Breast epithelium (tissue), 4 donors: ENCODE results near the gene CCDC83. TPM values are rescaled to one million over a fixed set of nuclear protein-coding genes. Genes with fewer than 3 reads are reported as not detected.

Source experiments
- DNase-seq, 2 donors: peaks; one replicate each; pipeline ENCODE4 v3.0.0-alpha.2; 2019; ENCODE audit warnings: low spot score in 2 of 2
- H3K27ac ChIP-seq, 2 donors: fragments of 200-600 bp; sonication (generic) in 1 of 2; one replicate each; pipeline ENCODE4 v1.5.1; 2016 to 2019; ENCODE audit warnings: mild to moderate bottlenecking in 1 of 2
- H3K27me3 ChIP-seq, 2 donors: fragments of 200-600 bp; sonication (generic) in 1 of 2; one replicate each; pipeline versions ENCODE4 v1.5.1 to v1.6.0; 2017 to 2019; ENCODE audit warnings: control low read depth in 1 of 2, mild to moderate bottlenecking in 1 of 2
- H3K36me3 ChIP-seq: fragments of 200-600 bp; one replicate; pipeline ENCODE4 v1.5.1; 2019
- H3K4me1 ChIP-seq, 2 donors: fragments of 200-600 bp; sonication (generic); one replicate each; pipeline ENCODE4 v1.5.1; 2016 to 2019; ENCODE audit warnings: control low read depth in 1 of 2
- H3K4me3 ChIP-seq, 3 donors: fragments of 200-600 bp; sonication (generic); 1 replicate in 2 of 3; 2 replicates in 1 of 3; pipeline ENCODE4 v1.5.1; 2016 to 2019; ENCODE audit warnings: mild to moderate bottlenecking in 3 of 3, moderate library complexity in 2 of 3
- H3K9me3 ChIP-seq, 2 donors: fragments of 200-600 bp; sonication (generic) in 1 of 2; one replicate each; pipeline ENCODE4 v1.5.1; 2016 to 2019; ENCODE audit warnings: control low read depth in 1 of 2
- POLR2A ChIP-seq: fragments of 450-650 bp; IDR thresholded peaks from one replicate; pipeline ENCODE4 v1.6.1; 2016; ENCODE audit warnings: antibody characterized with exemption, mild to moderate bottlenecking, moderate library complexity
- POLR2AphosphoS5 ChIP-seq, 3 donors: sonication (generic); formaldehyde crosslinking; IDR thresholded peaks; one replicate each; pipeline ENCODE4 v1.6.1; 2017; ENCODE audit warnings: antibody characterized with exemption in 3 of 3
- intact Hi-C: fragments of 100-400 bp; cut with DNase I; formaldehyde crosslinking; loops from one replicate; pipeline ENCODE4 v1.15.1; 2023; ENCODE audit warnings: low total_unique reads
- total RNA-seq, 3 donors: library from RNA; depleted of rRNA; stranded (reverse); fragments of >200 nt; gene quantifications; one replicate each; pipeline ENCODE4 v1.1.0, GENCODE V29; 2016
- TF ChIP-seq, protein P1 (sequence below), 3 donors: fragments of 450-650 bp; IDR thresholded peaks; one replicate each; pipeline ENCODE4 v1.5.1; 2016 to 2017; ENCODE audit warnings: antibody characterized with exemption in 3 of 3, mild to moderate bottlenecking in 3 of 3, moderate library complexity in 3 of 3

Gene CCDC83
- total RNA-seq, 3 donors from 2014 or later = 0.33 TPM; not detected in 2

DNA sequence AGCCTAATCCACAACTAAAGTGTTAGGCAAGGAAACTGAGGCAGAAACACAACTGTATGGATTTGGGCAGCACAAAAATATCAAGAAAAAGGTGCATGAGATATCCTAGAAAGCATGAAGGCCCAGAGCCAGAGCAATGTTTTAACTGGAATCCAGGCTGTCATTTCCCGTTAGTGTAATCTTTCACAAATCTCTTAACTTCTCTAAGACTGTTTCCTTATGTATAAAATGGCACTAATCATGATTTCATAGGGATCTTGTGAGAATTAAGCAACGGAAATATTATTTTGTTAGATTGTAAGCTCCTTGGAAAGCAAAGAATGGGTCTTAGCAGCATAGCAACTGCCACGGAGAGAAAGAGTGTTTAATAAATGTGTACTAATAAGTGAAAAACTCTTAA, 29.6 kb upstream of the CCDC83 start:
- no peak for TF ChIP-seq POLR2A
- no peak for TF ChIP-seq POLR2AphosphoS5 (IDR thresholded peaks at IDR 0.05)
- TF ChIP-seq, protein P1, sequence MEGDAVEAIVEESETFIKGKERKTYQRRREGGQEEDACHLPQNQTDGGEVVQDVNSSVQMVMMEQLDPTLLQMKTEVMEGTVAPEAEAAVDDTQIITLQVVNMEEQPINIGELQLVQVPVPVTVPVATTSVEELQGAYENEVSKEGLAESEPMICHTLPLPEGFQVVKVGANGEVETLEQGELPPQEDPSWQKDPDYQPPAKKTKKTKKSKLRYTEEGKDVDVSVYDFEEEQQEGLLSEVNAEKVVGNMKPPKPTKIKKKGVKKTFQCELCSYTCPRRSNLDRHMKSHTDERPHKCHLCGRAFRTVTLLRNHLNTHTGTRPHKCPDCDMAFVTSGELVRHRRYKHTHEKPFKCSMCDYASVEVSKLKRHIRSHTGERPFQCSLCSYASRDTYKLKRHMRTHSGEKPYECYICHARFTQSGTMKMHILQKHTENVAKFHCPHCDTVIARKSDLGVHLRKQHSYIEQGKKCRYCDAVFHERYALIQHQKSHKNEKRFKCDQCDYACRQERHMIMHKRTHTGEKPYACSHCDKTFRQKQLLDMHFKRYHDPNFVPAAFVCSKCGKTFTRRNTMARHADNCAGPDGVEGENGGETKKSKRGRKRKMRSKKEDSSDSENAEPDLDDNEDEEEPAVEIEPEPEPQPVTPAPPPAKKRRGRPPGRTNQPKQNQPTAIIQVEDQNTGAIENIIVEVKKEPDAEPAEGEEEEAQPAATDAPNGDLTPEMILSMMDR (IDR thresholded peaks at IDR 0.05) = no peak
- no peak for DNase-seq
- intact Hi-C loops = no loop called here

DNA sequence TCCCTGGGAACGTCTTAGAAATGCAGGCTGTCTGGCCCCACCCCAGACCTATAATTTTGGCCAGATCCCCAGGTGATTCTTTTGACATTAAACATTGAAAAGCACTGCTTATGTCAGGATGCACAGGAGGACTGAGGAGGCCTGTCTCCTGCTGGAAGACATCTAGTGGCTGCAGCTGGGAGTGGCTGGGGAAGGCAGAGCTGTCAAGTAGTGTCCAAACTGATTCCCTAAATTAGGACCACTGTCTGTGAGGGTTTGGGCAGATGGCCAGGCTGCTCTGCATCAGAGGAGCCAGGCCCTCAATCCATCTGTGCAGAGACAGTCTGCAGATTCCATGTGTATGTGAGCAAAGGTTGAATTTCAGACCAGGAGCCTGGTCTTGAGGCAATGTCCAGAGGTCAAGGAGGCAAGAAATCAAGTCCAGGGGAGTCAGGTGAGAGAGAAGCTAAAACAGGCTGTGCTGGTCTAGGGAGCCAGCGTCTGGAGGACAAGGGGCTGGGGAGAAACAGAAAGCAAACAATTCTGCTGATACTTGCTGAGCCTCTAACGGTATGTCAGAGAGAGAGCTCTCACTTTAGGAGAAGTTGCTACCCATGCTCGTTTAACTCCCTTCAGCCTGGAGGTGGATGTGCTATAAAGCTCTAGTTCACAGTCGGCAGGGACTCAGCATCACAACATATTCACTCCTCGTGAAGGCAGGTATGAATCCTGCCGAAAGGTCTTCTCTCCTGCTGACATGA, 28.9 kb upstream of the CCDC83 start:
- DNase-seq = no peak
- H3K9me3 ChIP-seq = no peaks in the 10 kb centered on the region
- H3K27me3 ChIP-seq = no peaks in the 10 kb centered on the region
- TF ChIP-seq, protein P1 (IDR thresholded peaks at IDR 0.05) = peak in 2 of 3 donors; percentile 37 to 50
- TF ChIP-seq POLR2AphosphoS5 (IDR thresholded peaks at IDR 0.05) (no peak), POLR2A (no peak)
- intact Hi-C loops = no loop called here
- H3K27ac ChIP-seq = peak overlapping the region; percentile 79 to 87
- no peaks in the 10 kb centered on the region for H3K36me3 ChIP-seq
- no peak overlapping the region for H3K4me3 ChIP-seq
- no peaks in the 10 kb centered on the region for H3K4me1 ChIP-seq

More for the DNA sequence above, 29.6 kb upstream of the CCDC83 start:
- no peaks in the 10 kb centered on the region for H3K27me3 ChIP-seq
- H3K9me3 ChIP-seq = no peaks in the 10 kb centered on the region
- peak overlapping the region in 1 of 2 donors; percentile 87 for H3K27ac ChIP-seq
- H3K36me3 ChIP-seq = no peaks in the 10 kb centered on the region
- no peaks in the 10 kb centered on the region for H3K4me1 ChIP-seq
- no peak overlapping the region for H3K4me3 ChIP-seq

DNA sequence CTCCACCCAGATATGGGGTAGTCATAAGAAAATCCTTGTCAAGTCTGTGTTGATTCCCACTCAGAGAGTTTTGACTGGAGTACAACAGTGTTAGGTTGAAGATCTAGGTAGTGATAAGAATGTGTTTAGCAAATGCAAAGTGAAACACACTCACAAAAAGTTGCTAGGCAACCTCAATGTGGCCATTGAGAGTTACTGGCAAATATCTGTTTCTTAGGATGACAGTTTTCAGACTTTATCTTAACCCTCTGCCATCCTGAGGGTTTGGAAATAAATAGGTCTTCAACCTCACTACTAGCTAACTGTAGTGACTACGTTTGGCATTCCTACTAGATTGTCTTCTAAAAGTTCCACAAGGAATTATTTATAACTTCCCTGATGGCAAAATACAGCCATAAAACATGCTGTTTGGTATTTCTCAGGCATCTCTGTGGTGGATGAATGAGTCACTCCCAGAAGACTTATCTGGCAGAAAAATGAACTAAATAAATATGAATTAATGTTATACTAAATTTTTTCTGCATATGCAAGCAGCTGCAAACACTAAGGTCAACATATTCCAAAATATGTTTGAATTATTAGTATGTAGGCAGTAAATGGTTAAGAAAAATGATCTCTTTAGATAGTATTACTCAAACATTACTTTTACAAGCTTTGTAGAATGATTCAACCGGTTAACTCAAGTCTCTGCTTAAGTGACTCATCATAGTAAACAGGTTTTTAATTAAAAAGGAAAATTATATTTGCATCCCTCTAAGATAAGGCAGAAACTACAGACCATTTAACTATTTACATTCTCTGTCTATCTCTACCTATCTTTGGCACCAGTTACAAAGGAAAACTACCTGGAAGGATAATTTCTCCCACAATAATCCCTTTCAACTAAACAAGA, 27.2 kb upstream of the CCDC83 start:
- no peak for TF ChIP-seq POLR2A
- intact Hi-C loops = no loop called here
- no peaks in the 10 kb centered on the region for H3K36me3 ChIP-seq
- no peaks in the 10 kb centered on the region for H3K4me1 ChIP-seq
- no peak overlapping the region for H3K4me3 ChIP-seq
- H3K27me3 ChIP-seq = no peaks in the 10 kb centered on the region
- DNase-seq = no peak
- H3K27ac ChIP-seq = peak overlapping the region; percentile 79 to 87
- H3K9me3 ChIP-seq = no peaks in the 10 kb centered on the region

DNA sequence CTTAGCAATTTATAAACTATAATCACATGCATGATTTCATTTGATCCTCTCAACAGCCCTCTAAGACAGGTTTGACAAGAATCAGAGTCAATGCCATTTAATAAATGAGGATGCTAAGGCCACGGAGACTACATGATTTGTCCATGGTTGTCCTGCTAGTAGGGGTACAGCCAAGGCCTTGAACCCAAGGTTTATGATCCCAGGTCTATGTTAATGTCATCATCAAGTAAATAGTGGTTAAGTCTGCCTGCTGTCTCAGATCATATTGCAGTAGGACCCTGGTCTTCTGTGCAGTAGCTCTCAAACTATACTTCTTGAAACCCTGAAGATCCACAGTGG, 26.6 kb upstream of the CCDC83 start:
- TF ChIP-seq POLR2AphosphoS5 (IDR thresholded peaks at IDR 0.05) (no peak), POLR2A (no peak)
- TF ChIP-seq, protein P1 (IDR thresholded peaks at IDR 0.05) = no peak
- peak overlapping the region; percentile 79 to 87 for H3K27ac ChIP-seq
- H3K36me3 ChIP-seq = no peaks in the 10 kb centered on the region
- no peak overlapping the region for H3K4me3 ChIP-seq
- DNase-seq = no peak
- intact Hi-C loops = no loop called here
- H3K4me1 ChIP-seq = no peaks in the 10 kb centered on the region
- H3K27me3 ChIP-seq = no peaks in the 10 kb centered on the region
- H3K9me3 ChIP-seq = no peaks in the 10 kb centered on the region

DNA sequence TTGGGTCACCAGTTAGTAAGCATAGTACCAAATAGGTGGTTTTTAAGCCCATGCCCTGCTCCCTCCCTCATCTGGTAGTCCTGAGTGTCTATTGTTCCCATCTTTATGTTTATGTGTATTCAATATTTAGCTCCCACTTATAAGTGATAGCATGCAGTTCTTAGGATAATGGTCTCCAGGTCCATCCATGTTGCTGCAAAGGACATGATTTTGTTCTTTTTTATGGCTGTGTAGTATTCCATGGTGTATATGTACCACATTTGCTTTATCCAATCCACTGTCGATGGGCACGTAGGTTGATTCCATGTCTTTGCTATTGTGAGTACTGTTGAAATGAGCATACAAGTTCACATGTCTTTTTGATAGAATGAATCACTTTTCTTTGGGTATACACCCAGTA, 26.0 kb upstream of the CCDC83 start:
- H3K4me3 ChIP-seq = no peak overlapping the region
- no peaks in the 10 kb centered on the region for H3K4me1 ChIP-seq
- no peaks in the 10 kb centered on the region for H3K27me3 ChIP-seq
- no peaks in the 10 kb centered on the region for H3K9me3 ChIP-seq
- DNase-seq = no peak
- intact Hi-C loops = no loop called here
- H3K36me3 ChIP-seq = no peaks in the 10 kb centered on the region
- TF ChIP-seq POLR2AphosphoS5 (IDR thresholded peaks at IDR 0.05) = no peak
- TF ChIP-seq POLR2A = no peak
- TF ChIP-seq, protein P1 (IDR thresholded peaks at IDR 0.05) = no peak
- no peak overlapping the region for H3K27ac ChIP-seq
